HUDEP-2 (cell line): ENCODE measurements around the gene CSMD2.

ENCODE experiments used
- DNase-seq, 76 experiments: peaks; one replicate each; lab custom pipeline; 2025; ENCODE audit not compliant: unreplicated experiment in 76 of 76; lab: John Stamatoyannopoulos, UW

The CSMD2 gene

DNA sequence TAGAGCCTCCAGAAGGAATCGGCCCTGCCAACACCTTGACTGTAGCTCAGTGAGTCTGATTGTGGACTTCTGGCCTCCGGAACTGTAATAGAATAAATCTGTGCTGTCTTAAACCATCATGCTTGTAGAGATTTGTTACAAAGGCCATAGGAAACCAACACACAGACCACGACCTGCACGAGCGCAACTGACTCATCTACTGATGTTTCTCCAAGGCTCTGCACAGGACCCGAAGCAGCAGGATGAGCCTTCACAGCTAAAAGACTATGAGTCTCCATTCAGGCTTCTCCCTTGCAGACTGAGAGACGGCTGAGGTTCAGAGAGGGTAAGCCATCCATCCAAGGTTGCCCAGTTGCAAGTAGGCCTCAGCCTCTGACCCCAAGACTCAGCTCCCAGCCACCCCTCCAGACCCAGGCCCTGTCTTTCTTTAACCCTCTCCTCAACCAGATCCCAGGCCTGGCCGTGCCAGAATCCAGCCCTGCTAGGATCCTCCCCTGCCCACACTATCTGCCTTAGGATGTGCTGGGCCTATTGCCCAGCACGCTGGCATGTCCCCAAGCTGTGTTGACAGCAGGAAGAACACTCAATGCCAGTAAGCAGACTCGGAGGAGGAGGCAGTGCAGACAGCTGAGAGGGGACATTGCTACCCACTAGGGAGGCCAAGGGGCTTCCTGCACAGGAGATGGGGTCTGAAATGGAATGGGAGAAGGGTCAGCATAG lies 192.2 kb downstream of the CSMD2 start:
- no peak for DNase-seq

DNA sequence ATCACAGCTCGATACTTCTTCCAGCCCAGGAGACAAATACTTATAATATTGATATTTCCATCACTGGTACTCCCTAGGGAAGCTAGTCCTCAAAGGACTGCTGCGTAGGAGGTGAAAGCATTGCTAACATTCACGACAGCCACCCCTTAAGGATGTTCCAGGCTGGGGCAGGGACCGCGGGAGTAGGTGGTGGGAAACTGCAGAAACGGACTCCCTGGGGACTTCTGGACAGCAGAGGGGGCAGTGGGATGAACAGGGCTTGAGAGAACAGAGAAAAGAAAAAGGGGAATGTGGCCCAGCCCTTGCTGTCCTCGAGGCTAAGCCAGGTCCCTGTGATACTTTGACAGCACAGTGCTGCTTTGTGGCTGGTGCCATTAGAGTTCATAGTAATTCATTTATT lies 193.1 kb downstream of the CSMD2 start:
- no peak for DNase-seq

DNA sequence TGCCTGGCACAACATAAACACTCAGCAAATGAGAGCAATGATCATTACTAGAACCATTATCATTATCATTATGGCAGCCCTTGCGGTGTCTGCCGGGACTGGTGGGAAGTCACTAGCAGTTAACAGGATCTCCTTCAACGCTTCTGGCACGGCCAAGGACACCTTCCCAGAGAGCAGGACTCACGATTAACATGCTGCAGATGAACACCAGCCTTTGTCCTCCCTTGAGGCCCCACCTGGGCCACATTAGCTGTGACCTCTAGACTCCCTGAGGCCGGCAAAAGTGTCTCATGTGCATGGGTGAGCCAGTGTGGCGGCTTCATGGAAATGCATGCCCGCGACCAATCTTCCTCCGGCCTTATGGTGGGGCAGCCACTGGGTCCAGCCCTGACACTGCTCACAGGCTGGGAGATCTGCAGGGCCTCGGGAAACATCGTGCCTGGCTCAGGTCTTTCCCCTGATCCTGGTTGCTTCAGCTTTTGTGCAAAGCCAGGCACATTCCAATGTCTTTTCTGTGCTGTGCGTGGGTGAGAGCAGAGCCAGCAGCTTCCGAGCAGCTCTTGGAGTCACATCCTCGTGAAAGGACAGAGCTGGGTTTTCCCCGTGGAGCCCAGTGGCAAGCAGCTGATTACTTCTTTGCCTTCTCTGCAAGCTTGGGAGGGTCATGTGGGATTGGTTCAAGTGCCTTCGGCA lies 193.9 kb downstream of the CSMD2 start:
- peak in 1 of 76 experiments; percentile 1 for DNase-seq

GRCh38 chr1:33970148-33970825 lies 194.7 kb downstream of the CSMD2 start:
- DNase-seq, result no peak

DNA sequence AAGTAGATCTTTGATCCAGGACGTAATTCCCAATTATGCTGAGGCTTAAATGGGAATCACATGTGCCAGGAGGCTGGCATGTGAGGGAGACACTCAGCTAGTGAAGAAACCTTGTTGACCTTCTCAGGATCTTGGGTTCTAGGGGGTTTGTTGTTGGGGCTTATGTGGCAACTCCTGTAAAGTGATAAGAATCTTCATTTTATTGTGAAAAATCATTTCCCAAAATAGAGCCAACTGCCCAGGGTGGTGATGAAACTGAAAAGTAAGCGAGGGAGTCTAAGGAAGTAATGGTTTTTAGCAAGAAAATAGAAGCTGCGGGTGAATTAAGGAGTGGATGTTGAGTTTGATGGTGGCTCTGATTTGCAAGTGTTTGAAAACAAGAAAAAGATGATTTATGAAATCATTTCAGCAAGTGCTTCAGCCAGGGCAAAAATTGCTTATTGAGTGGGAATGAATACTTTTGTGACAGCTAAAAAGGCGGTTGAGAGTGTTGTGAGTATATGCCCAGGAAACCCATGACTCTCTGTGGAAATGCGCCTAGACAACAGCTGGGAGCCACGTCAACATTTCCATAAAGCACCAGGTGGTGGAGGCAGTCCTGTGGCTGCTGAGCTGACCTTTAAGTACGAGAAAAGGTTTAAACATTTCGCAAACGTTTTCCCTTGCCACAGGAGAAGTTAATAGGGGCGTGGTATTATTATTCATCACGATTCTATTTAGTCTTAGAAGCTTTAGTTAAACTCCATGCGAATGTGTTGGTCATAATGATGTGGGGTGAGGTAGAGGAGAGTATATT lies 198.5 kb downstream of the CSMD2 start:
- no peak for DNase-seq

DNA sequence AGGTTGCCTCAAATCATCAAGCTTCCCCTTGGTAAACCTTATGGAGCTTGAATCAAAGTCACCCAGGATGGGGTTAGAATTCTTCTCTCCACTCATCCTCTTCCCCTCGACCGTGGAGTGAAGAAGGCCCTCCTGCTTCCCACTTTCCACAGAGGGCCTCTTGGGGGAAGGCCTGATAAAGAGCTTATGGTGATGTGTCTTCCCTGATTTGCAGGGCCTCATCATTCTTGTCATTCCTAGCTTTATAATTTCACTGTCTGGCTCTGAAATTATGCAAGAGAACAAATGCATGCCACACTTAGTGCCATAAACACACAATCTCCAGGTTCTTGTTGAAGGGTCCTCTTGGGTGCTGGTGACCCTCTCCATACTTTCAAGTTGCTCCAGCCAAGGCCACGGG lies 199.9 kb downstream of the CSMD2 start:
- DNase-seq, result no peak

DNA sequence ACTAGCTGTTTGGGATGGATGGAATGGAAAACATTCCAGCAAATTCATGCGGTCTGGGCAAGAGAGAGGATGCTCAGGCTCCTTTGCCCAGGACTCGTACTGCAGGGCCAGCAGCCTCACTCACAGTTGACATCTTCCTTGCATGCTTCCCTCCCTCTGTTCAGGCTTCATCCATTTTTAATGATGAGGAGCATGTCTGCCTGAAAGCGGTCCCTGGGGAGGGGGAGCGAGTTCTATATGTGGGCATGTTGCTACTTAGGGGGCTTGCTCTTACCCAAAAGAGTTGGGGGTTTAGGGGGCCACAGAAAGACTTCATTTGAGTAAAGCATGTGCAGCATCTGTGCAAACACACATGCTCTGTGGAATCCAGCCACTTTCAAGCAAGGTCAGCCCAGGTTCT lies 203.0 kb downstream of the CSMD2 start:
- DNase-seq, result no peak

DNA sequence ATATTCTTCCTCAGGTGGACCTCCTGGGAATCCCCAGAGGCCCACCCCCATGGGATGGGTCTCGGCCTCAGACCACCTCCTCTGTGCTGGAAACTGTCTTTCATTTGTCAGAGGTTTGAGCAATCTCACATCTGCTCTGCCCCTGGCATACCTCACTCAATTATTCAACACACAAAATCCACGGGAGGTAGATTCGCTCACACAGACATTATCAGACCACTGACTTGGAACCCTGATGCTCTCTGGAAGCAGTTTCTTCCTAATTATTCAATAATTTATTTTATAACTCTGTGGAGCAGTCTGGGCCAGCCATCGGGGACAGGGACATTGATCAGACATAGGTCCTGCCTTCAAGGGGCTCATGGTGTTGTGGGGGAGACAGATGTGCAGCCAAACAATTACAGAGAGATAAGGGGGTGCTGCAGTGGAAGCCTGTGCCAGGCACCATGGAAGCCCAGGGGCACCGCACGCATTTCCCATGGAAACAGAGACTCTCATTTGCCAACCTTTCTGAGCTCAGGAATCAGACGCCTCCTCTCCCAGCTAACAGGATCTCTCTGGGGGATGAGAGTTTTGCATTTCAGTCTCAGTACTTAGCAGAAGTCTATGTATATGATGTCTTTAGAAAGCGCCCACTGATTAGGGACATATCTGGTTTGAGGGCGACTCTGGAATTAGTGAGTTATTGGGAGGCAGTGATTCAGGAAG lies 204.7 kb downstream of the CSMD2 start:
- no peak for DNase-seq

DNA sequence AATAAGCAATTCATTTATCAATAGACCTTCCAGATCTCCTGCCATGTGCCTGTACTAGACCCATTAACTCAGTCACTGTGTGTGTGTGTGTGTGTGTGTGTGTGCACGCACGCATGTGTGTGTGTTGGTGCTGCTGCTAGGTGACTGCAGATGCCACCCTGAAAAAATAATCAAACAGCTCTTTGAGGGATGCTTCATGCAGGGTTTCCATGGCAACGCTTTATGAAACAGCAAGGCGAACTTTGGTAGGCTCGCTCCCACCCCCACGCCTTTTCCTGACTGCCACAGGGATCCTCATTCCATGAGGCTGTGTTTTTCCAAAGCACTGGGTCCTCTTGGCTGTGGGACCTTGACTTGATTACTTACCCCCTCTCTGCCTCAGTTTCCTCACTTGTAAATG lies 207.2 kb downstream of the CSMD2 start:
- DNase-seq, result no peak

GRCh38 chr1:33955096-33955495 lies 209.9 kb downstream of the CSMD2 start:
- DNase-seq, result no peak

- no peak for DNase-seq
These were observed 215.5 kb downstream of the CSMD2 start for GRCh38 chr1:33949570-33949969.

DNA sequence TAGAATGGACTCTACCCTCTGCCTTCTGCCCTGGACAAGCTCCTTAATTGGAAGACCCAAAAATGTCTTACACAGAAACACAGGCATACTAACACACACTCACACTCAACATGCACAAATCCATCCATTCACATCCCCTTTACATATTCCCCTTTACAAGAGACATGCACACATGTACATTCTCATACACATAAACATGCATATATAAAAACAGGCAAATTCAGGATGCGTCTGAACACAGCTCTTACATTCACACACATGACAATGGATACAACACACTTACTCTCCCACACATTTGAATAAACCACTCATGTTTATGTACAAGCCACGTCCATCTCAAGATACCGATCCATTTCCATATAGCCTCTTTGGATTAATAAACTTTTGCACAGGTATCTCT lies 216.7 kb downstream of the CSMD2 start:
- DNase-seq, result no peak

DNA sequence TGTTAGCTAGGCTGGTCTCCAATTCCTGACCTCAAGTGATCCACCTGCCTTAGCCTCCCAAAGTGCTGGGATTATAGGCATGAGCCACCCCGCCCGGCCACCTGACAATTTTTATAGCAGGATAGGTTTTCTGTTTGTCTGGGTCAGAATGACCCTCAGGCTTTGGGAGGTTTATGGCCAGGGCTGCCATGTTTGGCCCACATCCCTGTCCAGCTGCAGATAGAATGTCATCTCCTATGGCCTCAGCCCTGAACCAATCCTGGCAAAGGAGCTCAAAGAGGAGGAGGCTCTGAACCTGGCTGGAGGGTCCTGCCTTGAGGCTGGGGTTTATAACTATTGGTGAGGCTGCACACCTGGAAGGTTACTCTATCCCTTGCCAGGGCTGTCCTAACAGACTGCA lies 218.2 kb downstream of the CSMD2 start:
- DNase-seq, result no peak

DNA sequence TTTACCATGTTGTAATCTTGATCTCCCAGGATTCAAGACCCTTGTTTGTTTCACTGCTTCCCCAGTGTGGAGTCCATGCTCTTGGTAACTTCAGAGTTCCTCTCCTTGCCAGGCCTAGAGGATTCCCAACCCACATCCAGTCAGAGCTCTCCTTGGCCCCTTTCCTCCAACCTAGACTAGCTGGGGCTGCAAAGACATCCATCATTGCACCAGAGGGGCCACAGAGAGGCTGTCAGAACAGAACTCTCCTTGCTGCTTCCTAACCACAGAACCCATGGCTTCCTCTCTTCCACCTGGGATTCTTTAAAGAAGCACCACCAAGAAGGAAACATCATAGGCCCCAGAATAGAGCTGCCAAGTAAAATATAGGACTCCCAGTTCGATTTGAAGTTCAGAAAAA lies 220.2 kb downstream of the CSMD2 start:
- DNase-seq, result no peak

DNA sequence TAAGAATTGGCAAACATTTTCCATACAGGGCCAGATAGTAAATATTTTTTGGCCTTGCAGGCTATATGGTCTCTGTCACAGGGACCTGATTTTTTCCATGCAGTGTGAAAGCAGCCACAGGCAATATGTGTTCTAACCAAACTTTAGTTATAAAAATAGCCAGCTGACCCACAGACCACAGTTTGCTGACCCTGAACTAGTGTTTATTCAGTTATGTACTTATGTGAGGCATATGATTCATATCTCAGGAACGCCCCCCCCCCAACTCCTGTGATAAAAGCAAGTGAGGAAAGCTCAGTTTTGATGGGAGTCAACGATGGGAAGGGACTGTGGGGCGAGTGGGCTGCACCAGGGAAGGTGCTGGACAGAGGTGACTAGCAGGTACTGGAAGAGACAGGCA lies 221.1 kb downstream of the CSMD2 start:
- DNase-seq, result no peak

DNA sequence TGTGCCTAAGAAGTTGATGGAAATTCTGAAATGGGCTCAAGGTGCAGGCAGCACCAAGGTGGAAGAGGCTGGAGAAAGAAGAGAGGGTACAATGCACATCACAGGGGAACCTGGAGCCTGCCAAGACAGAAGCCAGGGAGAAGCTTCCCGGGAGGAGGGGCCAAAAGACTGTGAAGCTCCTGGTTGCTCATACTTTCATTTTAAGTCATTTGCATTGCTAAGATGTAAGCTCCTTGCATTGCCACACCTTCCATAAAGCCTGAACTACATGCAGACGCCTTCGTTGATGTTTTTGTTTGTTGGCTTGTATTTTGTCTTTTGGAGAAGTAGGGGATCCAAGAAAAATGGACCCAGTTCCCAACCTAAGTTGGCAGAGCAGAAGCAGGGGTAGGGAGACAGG lies 232.2 kb downstream of the CSMD2 start:
- no peak for DNase-seq

DNA sequence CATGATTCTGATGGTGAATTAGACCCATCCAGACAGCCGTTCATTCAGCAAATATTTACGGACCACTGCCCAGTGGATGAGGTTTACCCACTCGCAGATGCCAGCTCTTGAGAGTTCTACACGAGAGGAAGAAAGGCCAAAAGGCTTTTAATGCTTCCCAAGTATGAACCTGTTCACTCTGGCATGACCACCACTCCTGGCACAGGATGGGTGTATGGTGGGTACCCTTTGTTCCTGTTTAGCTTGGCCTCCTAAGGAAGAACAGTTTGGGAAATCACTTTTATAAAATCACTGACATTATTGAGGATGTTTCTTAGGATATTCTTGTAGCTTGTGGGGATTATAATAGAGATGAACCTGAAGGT lies 233.9 kb downstream of the CSMD2 start:
- DNase-seq, result no peak

- no peak for DNase-seq
These were observed 234.5 kb downstream of the CSMD2 start for GRCh38 chr1:33930346-33931110.

GRCh38 chr1:33928251-33928650 lies 236.8 kb downstream of the CSMD2 start:
- DNase-seq, result no peak

GRCh38 chr1:33927721-33928120 lies 237.3 kb downstream of the CSMD2 start:
- no peak for DNase-seq
